Lung (tissue), 16 donors: Measurements from ENCODE around the gene SPX. TPM values are rescaled to one million over a fixed set of nuclear protein-coding genes. Genes with fewer than 3 reads are reported as not detected.

Experiments used
- ATAC-seq: fragments of 200-7000 bp; cut with Tn5 transposase; one replicate; pipeline ENCODE4 v1.9.1; 2020; ENCODE audit warnings: moderate number of reproducible peaks; ENCODE audit not compliant: insufficient read depth, low FRiP score
- DNase-seq, 3 donors: peaks; one replicate each; pipeline ENCODE4 v3.0.0-alpha.2; 2013 to 2017
- H3K27ac ChIP-seq, 2 donors: one replicate each; pipeline ENCODE4 v1.5.1; 2013; ENCODE audit warnings: mild to moderate bottlenecking in 2 of 2, moderate library complexity in 2 of 2, control low read depth in 1 of 2, inconsistent platforms in 1 of 2, low read depth in 1 of 2, low read length in 1 of 2
- H3K27me3 ChIP-seq, 3 donors: one replicate each; pipeline ENCODE4 v1.5.1; 2013; ENCODE audit warnings: low read length in 2 of 3; ENCODE audit not compliant: control insufficient read depth in 3 of 3, insufficient read depth in 3 of 3
- H3K36me3 ChIP-seq, 4 donors: one replicate each; pipeline ENCODE4 v1.5.1; 2013; ENCODE audit warnings: low read length in 4 of 4, mild to moderate bottlenecking in 1 of 4, moderate library complexity in 1 of 4; ENCODE audit not compliant: control insufficient read depth in 4 of 4, insufficient read depth in 4 of 4
- H3K4me1 ChIP-seq, 5 donors: one replicate each; pipeline ENCODE4 v1.5.1; 2013; ENCODE audit warnings: low read length in 5 of 5, mild to moderate bottlenecking in 2 of 5, moderate library complexity in 1 of 5; ENCODE audit not compliant: control insufficient read depth in 5 of 5, insufficient read depth in 5 of 5
- H3K4me3 ChIP-seq: one replicate; pipeline ENCODE4 v1.5.1; 2013; ENCODE audit warnings: mild to moderate bottlenecking, control low read depth, moderate library complexity
- H3K9ac ChIP-seq, 2 donors: one replicate each; pipeline ENCODE4 v1.5.1; 2013; ENCODE audit warnings: low read length in 2 of 2, control low read depth in 1 of 2; ENCODE audit not compliant: insufficient read depth in 1 of 2
- H3K9me3 ChIP-seq, 4 donors: one replicate each; pipeline ENCODE4 v1.5.1; 2013; ENCODE audit warnings: low read length in 3 of 4, mild to moderate bottlenecking in 1 of 4, moderate library complexity in 1 of 4; ENCODE audit not compliant: control insufficient read depth in 4 of 4, insufficient read depth in 3 of 4
- WGBS, 2 donors: extraction: QIAGEN DNeasy Blood & Tissue Kit; methylation state at CpG; one replicate each; pipeline ENCODE4 v1.1.7; 2013; 5-methylcytosine and 5-hydroxymethylcytosine counted together
- long read RNA-seq, 5 donors: transcript quantifications; one replicate each; lab custom pipeline, GENCODE V29; 2026
- polyA plus RNA-seq, 2 donors: library from polyadenylated mRNA; stranded (reverse); fragments of 200-250 nt; gene quantifications; one replicate each; pipeline ENCODE4 v1.2.1, GENCODE V29; 2013
- total RNA-seq, 2 donors: library from RNA; depleted of rRNA in 1 of 2; stranded (reverse); fragments of >200 nt in 1 of 2; gene quantifications; one replicate each; pipeline ENCODE4 v1.2.1, GENCODE V29; 2014 to 2021
- TF ChIP-seq, protein P1 (sequence below): IDR thresholded peaks from 2 replicates; pipeline ENCODE4 v1.5.1; 2012; ENCODE audit warnings: mild to moderate bottlenecking; ENCODE audit errors: control extremely low read depth, extremely low read depth
- donor health status: control.
- donor health status: control.
- donor health status: Bipolar disorder and iron deficiency.
- donor health status: healthy.
- donor health status: DM: yes; HTN: yes; CAD: no.

Gene SPX, protein sequence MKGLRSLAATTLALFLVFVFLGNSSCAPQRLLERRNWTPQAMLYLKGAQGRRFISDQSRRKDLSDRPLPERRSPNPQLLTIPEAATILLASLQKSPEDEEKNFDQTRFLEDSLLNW
- 10 to 100 TPM in 1 of 2 donors, under 1 TPM in 1; 0.58 to 24.0 TPM for total RNA-seq
- under 1 TPM; 0.09 to 0.51 TPM for polyA plus RNA-seq
- long read RNA-seq, donor 1, transcript SPX-203 (3 exons, 1,826 nt), result major isoform, 10 of 10 reads
- long read RNA-seq, donor 1, partial matches to known transcripts, result 0 of 10 reads
- long read RNA-seq, donor 1, other reads (novel, unspliced or antisense), result 0 of 10 reads
- long read RNA-seq, donor 2, partial matches to known transcripts, result 0 of 1 reads
- long read RNA-seq, donor 2, other reads (novel, unspliced or antisense), result 0 of 1 reads
- long read RNA-seq, donor 3, partial matches to known transcripts, result 0 of 2 reads
- long read RNA-seq, donor 3, other reads (novel, unspliced or antisense), result 0 of 2 reads
- long read RNA-seq, donor 4, partial matches to known transcripts, result 0 of 1 reads
- long read RNA-seq, donor 4, other reads (novel, unspliced or antisense), result 0 of 1 reads
- long read RNA-seq, donor 5, full-length matches to known transcripts, result 8 of 8 reads
- long read RNA-seq, donor 5, partial matches to known transcripts, result 0 of 8 reads
- long read RNA-seq, donor 5, other reads (novel, unspliced or antisense), result 0 of 8 reads

DNA sequence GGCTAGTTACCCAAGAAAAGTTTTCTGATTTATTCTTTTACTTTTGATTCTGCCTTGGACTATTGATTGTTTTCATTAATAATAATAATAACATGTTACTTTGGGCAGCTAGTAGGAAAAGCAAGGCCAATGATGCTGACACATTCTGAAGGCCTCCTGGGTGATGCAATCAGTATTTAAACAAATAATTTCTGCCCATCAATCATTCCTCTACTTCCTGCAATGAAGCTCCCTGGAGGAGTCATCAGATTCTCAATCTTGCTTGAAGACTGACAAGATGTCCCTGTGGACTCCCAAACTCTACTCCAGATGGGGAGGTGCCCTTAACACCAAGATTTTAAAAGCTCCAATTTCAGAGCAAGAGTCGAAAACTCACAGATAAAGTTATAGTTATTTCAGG lies at the start of gene SPX:
TSS of gene SPX (plus strand) at position 244 of the 400 bp plus-strand sequence. CDS start 177 bp downstream, outside the sequence.
- H3K4me3 ChIP-seq, result no peak within 1 kb of the TSS
- DNase-seq, result no peak
- peak within 1 kb of the TSS in 1 of 2 donors; percentile 77 for H3K27ac ChIP-seq
- no peaks in the 10 kb centered on the region for H3K9me3 ChIP-seq
- no peak for ATAC-seq
- H3K4me1 ChIP-seq, result peaks cover 5 to 26% (median 7%) of the 10 kb centered on the region in 5 donors
- H3K36me3 ChIP-seq, result no peaks in the 10 kb centered on the region
- H3K9ac ChIP-seq, result no peak within 1 kb of the TSS
- WGBS, 2 donors, result 93 to 94% methylated on average over 1 of the region's 1 CpG
- TF ChIP-seq, protein P1, sequence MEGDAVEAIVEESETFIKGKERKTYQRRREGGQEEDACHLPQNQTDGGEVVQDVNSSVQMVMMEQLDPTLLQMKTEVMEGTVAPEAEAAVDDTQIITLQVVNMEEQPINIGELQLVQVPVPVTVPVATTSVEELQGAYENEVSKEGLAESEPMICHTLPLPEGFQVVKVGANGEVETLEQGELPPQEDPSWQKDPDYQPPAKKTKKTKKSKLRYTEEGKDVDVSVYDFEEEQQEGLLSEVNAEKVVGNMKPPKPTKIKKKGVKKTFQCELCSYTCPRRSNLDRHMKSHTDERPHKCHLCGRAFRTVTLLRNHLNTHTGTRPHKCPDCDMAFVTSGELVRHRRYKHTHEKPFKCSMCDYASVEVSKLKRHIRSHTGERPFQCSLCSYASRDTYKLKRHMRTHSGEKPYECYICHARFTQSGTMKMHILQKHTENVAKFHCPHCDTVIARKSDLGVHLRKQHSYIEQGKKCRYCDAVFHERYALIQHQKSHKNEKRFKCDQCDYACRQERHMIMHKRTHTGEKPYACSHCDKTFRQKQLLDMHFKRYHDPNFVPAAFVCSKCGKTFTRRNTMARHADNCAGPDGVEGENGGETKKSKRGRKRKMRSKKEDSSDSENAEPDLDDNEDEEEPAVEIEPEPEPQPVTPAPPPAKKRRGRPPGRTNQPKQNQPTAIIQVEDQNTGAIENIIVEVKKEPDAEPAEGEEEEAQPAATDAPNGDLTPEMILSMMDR, result no peak
- H3K27me3 ChIP-seq, result peaks cover 0 to 9% (median 7%) of the 10 kb centered on the region in 3 donors

DNA sequence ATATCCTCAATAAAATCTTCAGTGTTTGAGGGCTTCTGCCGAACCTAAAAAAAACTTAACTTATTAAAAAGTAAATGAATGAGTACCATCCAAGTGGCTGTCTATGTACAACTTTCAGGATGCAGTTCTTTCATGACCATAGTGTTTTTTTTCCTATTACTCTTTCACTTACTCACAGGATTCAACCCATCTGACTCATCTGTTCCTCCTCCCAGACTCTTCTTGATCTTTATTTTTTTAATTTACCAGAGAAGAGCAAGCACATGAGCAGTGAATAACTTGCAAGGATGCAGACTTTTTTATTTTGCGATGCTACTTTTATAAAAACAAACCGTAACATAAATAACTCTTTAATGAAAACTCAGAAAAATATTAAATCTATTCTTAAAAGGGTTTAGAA lies 49.1 kb upstream of the SPX start:
- no peak overlapping the region for H3K9ac ChIP-seq
- no peak for ATAC-seq
- peaks cover 22 to 57% (median 41%) of the 10 kb centered on the region in 4 donors for H3K36me3 ChIP-seq

DNA sequence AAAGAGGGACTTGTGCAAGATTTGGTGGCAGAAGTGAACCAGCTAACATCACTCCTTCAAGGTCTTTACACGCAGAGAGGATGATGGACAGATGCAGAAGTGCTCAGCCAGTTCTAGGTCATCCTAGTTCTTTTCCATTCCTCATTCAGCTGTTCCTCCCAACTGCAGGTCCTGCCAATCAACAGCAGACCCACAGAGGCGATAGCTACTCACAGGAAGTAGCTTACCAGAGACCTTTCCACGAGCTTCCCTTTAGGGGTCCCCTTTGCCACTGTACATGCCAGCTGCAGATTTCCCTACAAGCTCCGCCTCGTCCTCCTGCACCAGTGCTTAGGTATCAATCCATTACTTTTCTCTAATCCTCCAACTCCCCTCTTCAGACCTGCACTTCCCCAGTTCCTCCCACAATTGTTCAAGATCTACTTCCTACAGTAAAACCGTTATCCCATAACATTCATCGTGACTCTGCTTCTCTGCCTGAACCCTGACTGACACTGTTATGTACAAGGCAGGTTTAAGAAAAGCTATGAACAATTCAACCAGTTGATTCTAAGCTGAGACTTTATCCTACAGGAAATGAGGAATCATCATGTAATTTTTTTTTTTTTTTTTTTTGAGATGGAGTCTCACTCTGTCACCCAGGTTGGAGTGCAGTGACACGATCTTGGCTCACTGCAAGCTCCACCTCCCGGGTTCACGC lies 47.2 kb upstream of the SPX start:
- TF ChIP-seq, protein P1, result no peak
- DNase-seq (no peak), ATAC-seq (no peak)
- Histone ChIP-seq H3K9ac (no peak overlapping the region), H3K27ac (no peak overlapping the region), H3K4me3 (no peak overlapping the region), H3K36me3 (peaks cover 19 to 53% (median 35%) of the 10 kb centered on the region in 4 donors), H3K4me1 (no peaks in the 10 kb centered on the region), H3K27me3 (no peaks in the 10 kb centered on the region), H3K9me3 (no peaks in the 10 kb centered on the region)
- WGBS, 2 donors, result 81 to 87% methylated on average over 10 of the region's 10 CpGs

More for the DNA sequence above, 49.1 kb upstream of the SPX start:
- H3K27ac ChIP-seq, result no peak overlapping the region
- no peaks in the 10 kb centered on the region for H3K9me3 ChIP-seq
- 96 to 97% methylated on average over 3 of the region's 3 CpGs for WGBS, 2 donors
- TF ChIP-seq, protein P1, result no peak
- H3K4me1 ChIP-seq, result no peaks in the 10 kb centered on the region
- H3K4me3 ChIP-seq, result no peak overlapping the region
- H3K27me3 ChIP-seq, result no peaks in the 10 kb centered on the region
- DNase-seq, result no peak
